HL-60 (cell line): ENCODE data around the gene SNX5.

Experiments used
- CTCF ChIP-seq: IDR thresholded peaks from one replicate; pipeline ENCODE4 v1.5.1; 2011; ENCODE audit warnings: low read length, control low read depth, inconsistent platforms; ENCODE audit not compliant: insufficient read depth
- POLR2AphosphoS5 ChIP-seq: IDR thresholded peaks from 2 replicates; pipeline ENCODE4 v1.6.1; 2012; ENCODE audit warnings: low read depth
- REST ChIP-seq: IDR thresholded peaks from 2 replicates; pipeline ENCODE4 v1.6.1; 2012; ENCODE audit warnings: low read depth; ENCODE audit not compliant: insufficient replicate concordance

DNA sequence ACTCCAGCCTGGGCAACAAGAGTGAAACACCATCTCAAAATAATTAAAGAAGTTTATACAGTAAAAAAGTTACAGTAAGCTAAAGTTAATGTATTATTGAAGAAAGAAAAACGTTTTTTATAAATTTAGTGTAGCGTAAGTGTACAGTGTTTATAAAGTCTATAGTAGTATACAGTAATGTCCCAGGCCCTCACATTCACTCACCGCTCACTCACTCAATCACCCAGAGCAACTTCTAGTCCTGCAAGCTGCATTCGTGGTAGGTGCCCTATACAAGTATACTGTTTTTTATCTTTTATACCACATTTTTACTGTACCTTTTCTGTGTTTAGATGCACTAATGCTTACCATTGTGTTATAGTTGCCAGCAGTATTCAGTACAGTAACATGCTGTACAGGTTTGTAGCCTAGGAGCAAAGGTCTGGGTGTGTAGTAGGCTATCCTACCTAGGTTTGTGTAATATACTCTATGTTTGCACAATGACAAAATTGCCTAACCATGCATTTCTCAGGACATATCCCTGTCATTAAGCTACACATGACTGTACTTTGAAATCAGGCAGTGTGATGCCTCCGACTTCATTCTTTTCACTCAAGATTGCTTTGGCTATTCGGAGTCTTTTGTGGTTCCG lies 16.9 kb upstream of the SNX5 start:
- TF ChIP-seq CTCF (no peak), POLR2AphosphoS5 (no peak), REST (no peak)
